ENCODE results near the gene DDB1. TPM values are rescaled to one million over a fixed set of nuclear protein-coding genes. Genes with fewer than 3 reads are reported as not detected.

Gene DDB1
- total and polyA plus RNA-seq, 2 experiments from 2014 or later = 286 to 321 TPM

DNA sequence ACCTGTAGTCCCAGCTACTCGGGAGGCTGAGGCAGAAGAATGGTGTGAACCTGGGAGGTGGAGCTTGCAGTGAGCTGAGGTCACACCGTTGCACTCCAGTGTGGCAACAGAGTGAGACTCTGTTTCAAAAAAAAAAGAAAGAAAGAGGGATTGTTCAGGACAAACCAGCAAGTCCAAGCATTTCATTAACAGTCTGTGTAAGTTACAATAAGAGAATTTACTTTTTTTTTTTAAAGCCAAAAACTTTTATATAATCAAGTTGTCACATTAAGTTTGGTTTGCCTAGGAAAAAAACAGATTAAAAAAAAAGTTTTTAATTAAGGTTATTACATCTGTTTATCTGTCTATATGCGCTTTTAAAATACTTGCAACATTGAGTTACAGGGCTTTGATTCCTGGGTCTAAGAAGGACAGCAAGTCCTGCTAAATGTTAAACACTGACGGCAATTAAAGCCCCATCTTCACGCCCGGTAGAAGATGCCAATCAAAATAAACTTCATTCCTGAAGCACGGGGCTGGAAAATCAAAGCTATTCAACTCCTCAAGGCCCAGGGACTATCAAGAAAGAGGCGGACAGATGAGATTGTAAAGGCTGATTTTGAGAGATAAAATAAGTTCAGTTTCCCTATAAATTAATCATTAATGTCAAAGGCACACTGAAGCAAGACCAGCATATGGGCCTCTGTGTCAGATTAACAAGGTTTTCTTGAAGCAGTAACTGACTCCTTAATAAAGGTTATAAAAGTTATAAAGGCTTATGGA, 39.9 kb upstream of the DDB1 start:
- Histone ChIP-seq H3K36me3 (peaks cover 24% of the 10 kb centered on the region), H3K4me3 (no peak overlapping the region), H3K9me3 (ENCODE audit: low read depth) (no peaks in the 10 kb centered on the region), H3K27me3 (no peaks in the 10 kb centered on the region), H3K4me1 (ENCODE audit: low read depth) (no peaks in the 10 kb centered on the region), H3K27ac (no peak overlapping the region)
- TF ChIP-seq, protein P1, sequence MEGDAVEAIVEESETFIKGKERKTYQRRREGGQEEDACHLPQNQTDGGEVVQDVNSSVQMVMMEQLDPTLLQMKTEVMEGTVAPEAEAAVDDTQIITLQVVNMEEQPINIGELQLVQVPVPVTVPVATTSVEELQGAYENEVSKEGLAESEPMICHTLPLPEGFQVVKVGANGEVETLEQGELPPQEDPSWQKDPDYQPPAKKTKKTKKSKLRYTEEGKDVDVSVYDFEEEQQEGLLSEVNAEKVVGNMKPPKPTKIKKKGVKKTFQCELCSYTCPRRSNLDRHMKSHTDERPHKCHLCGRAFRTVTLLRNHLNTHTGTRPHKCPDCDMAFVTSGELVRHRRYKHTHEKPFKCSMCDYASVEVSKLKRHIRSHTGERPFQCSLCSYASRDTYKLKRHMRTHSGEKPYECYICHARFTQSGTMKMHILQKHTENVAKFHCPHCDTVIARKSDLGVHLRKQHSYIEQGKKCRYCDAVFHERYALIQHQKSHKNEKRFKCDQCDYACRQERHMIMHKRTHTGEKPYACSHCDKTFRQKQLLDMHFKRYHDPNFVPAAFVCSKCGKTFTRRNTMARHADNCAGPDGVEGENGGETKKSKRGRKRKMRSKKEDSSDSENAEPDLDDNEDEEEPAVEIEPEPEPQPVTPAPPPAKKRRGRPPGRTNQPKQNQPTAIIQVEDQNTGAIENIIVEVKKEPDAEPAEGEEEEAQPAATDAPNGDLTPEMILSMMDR (IDR thresholded peaks at IDR 0.05; ENCODE audit: low read depth, low read length) = no peak
- DNase-seq (ENCODE audit: low read depth in 1 of 2, low spot score in 1 of 2) = no peak

DNA sequence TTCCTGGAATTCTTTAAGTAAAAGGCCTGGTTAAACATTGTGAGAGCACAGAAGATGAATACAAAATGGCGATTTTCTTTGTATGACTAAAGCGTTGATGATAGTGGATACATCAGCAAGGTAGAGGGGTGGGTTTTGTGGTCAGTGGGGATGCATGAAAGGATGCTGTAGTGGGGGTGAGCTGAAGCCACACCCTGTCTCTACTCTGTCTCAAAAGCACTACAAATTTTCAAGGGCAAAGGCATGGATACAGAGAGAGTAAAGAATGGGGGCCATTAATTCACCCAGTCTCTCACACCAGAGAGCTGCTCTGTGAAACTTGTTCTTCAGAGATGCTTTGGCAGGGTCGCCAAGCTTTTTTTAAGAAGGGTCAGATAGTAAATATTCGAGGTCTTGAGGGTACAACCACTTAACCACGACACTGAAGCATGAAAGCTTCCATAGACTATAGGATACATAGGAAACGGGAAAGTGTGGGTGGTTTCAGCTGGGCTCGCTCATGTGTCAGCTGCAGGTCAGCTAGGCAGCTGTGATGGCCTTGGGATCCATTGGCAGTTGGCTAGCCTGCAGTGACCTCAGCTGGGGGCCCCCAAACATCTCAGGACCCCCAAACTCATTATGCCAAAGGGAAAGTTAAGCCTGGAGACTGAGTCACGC, 37.6 kb upstream of the DDB1 start:
- Histone ChIP-seq H3K27ac (no peak overlapping the region), H3K4me3 (no peak overlapping the region), H3K36me3 (peaks cover 40% of the 10 kb centered on the region), H3K27me3 (no peaks in the 10 kb centered on the region), H3K9me3 (ENCODE audit: low read depth) (no peaks in the 10 kb centered on the region), H3K4me1 (ENCODE audit: low read depth) (no peaks in the 10 kb centered on the region)
- DNase-seq (ENCODE audit: low read depth in 1 of 2, low spot score in 1 of 2) = no peak
- TF ChIP-seq, protein P1 (IDR thresholded peaks at IDR 0.05; ENCODE audit: low read depth, low read length) = no peak

- Histone ChIP-seq H3K4me1 (ENCODE audit: low read depth) (no peaks in the 10 kb centered on the region), H3K9me3 (ENCODE audit: low read depth) (no peaks in the 10 kb centered on the region), H3K4me3 (no peak overlapping the region), H3K27me3 (no peaks in the 10 kb centered on the region), H3K27ac (no peak overlapping the region), H3K36me3 (peaks cover 44% of the 10 kb centered on the region)
- peak in 1 of 2 donors; percentile 97 for DNase-seq (ENCODE audit: low read depth in 1 of 2, low spot score in 1 of 2)
- TF ChIP-seq, protein P1 (IDR thresholded peaks at IDR 0.05; ENCODE audit: low read depth, low read length) = no peak
These were observed 36.8 kb upstream of the DDB1 start for GRCh38 chr11:61369372-61370348.

DNA sequence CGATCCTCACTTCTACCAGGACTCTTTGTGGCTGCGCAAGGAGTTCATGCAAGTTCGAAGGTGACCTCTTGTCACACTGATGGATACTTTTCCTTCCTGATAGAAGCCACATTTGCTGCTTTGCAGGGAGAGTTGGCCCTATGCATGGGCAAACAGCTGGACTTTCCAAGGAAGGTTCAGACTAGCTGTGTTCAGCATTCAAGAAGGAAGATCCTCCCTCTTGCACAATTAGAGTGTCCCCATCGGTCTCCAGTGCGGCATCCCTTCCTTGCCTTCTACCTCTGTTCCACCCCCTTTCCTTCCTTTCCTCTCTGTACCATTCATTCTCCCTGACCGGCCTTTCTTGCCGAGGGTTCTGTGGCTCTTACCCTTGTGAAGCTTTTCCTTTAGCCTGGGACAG, 35.7 kb upstream of the DDB1 start:
- no peak for DNase-seq (ENCODE audit: low read depth in 1 of 2, low spot score in 1 of 2)
- Histone ChIP-seq H3K36me3 (peaks cover 52% of the 10 kb centered on the region), H3K9me3 (ENCODE audit: low read depth) (no peaks in the 10 kb centered on the region), H3K27me3 (no peaks in the 10 kb centered on the region), H3K4me1 (ENCODE audit: low read depth) (no peaks in the 10 kb centered on the region), H3K4me3 (no peak overlapping the region), H3K27ac (no peak overlapping the region)
- TF ChIP-seq, protein P1 (IDR thresholded peaks at IDR 0.05; ENCODE audit: low read depth, low read length) = no peak

GRCh38 chr11:61367406-61367805, 34.5 kb upstream of the DDB1 start:
- no peaks in the 10 kb centered on the region for H3K4me1 ChIP-seq (ENCODE audit: low read depth)
- H3K36me3 ChIP-seq = peaks cover 52% of the 10 kb centered on the region
- no peaks in the 10 kb centered on the region for H3K9me3 ChIP-seq (ENCODE audit: low read depth)
- no peak for DNase-seq (ENCODE audit: low read depth in 1 of 2, low spot score in 1 of 2)
- no peaks in the 10 kb centered on the region for H3K27me3 ChIP-seq
- TF ChIP-seq, protein P1 (IDR thresholded peaks at IDR 0.05; ENCODE audit: low read depth, low read length) = no peak
- no peak overlapping the region for H3K27ac ChIP-seq
- H3K4me3 ChIP-seq = no peak overlapping the region
